ENCODE data around the gene RAB3GAP2.

DNA sequence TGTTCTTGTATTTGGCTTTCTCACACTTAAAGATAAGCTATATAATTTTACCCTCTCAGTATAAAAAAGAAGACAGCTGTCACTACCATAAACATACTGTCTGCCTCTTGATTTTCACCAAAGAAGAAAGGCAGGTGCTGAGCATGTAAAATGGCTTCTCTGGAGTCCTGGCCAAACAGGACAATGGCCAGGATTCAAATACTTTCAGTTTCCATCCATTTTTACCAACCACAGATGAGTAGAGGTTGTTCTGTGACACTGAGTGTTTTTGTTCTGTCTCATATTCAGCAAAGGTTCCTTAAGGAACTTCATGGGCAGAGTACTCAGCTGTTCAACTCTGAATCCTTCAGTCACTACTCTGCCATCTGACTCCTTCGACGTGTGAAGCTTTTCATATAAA lies 29.4 kb upstream of the RAB3GAP2 start:
- no peak for TF ChIP-seq YY1 (IDR thresholded peaks at IDR 0.05; ENCODE audit: insufficient read depth, insufficient read length)
- TF ChIP-seq ZNF274 (IDR thresholded peaks at IDR 0.05; ENCODE audit: low read depth, low read length): no peak
- no peak for TF ChIP-seq SUZ12 (IDR thresholded peaks at IDR 0.05; ENCODE audit: extremely low read depth, insufficient read depth, insufficient read length)
